ENCODE results near the gene PHYHIPL.

GRCh38 chr10:59135275-59135674 lies 41.2 kb upstream of the PHYHIPL start:
- TF ChIP-seq POLR2AphosphoS5 (IDR thresholded peaks at IDR 0.05; ENCODE audit: low read depth, low read length) (no peak), NRF1 (IDR thresholded peaks at IDR 0.05; ENCODE audit: low read depth, low read length) (no peak)
